GM12878 (cell line): ENCODE measurements around the gene TRH.

Source experiments
- BACH1 ChIP-seq: fragments of 450-650 bp; IDR thresholded peaks from 2 replicates; pipeline ENCODE4 v1.6.1; 2017; ENCODE audit warnings: mild to moderate bottlenecking, borderline replicate concordance
- CEBPB ChIP-seq, 2 experiments: fragments of 150-350 bp in 1 of 2; IDR thresholded peaks; 2 replicates each; pipeline ENCODE4 v1.6.1; 2012 to 2014; ENCODE audit warnings: low read depth in 2 of 2, low read length in 2 of 2, borderline replicate concordance in 1 of 2, inconsistent platforms in 1 of 2
- EZH2 ChIP-seq: IDR thresholded peaks from 2 replicates; pipeline ENCODE4 v1.6.1; 2012; ENCODE audit warnings: low read depth, mild to moderate bottlenecking, control low read depth, inconsistent platforms, low read length, borderline replicate concordance; ENCODE audit not compliant: control insufficient read depth
- RCOR1 ChIP-seq: conservative IDR thresholded peaks from 2 replicates; pipeline ENCODE4 v1.6.1; 2012; ENCODE audit warnings: low read depth, low read length, improper control_type of control experiment
- YY1 ChIP-seq: IDR thresholded peaks from 2 replicates; pipeline ENCODE4 v1.6.1; 2011; ENCODE audit warnings: low read depth, mild to moderate bottlenecking, low read length
- TF ChIP-seq, protein P1 (sequence below), 3 experiments: IDR thresholded peaks in 2 of 3; conservative IDR thresholded peaks in 1 of 3; 2 replicates each; pipeline ENCODE4 v1.5.1; 2011; ENCODE audit warnings: low read depth in 3 of 3, low read length in 3 of 3, mild to moderate bottlenecking in 3 of 3, control low read depth in 2 of 3, moderate library complexity in 2 of 3, inconsistent platforms in 1 of 3, mixed read lengths in 1 of 3; ENCODE audit not compliant: control insufficient read depth in 2 of 3, insufficient read depth in 1 of 3; ENCODE audit errors: extremely low read depth in 1 of 3
- TF ChIP-seq, protein P2 (sequence below): IDR thresholded peaks from 2 replicates; pipeline ENCODE4 v1.6.1; 2011; ENCODE audit warnings: low read depth, low read length, improper control_type of control experiment, borderline replicate concordance
- TF ChIP-seq, protein P3 (sequence below): IDR thresholded peaks from 2 replicates; pipeline ENCODE4 v1.6.1; 2011; ENCODE audit warnings: borderline replicate concordance, low read depth, mild to moderate bottlenecking, moderate library complexity, mixed read lengths, low read length; ENCODE audit not compliant: insufficient read depth; ENCODE audit errors: extremely low read length

DNA sequence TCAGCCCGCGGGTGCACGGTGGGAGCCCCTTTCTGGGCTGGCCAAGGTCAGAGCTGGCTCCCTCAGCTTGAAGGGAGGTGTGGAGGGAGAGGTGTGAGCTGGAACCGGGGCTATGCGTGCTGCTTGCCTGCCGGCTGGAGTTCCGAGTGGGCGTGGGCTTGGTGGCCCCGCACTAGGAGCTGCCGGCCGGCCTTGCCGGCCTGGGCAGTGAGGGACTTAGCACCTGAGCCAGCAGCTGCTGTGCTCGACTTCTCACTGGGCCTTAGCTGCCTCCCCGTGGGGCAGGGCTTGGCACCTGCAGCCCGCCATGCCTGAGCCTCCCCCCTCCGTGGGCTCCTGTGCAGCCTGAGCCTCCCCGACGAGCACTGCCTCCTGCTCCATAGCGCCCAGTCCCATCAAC is 36.0 kb downstream of the TRH start:
- TF ChIP-seq CEBPB (IDR thresholded peaks at IDR 0.05; ENCODE audit: borderline replicate concordance in 1 of 2, low read depth in 2 of 2, low read length in 2 of 2) (no peak), RCOR1 (no peak), BACH1 (no peak), EZH2 (no peak), YY1 (no peak)
- TF ChIP-seq, protein P1, sequence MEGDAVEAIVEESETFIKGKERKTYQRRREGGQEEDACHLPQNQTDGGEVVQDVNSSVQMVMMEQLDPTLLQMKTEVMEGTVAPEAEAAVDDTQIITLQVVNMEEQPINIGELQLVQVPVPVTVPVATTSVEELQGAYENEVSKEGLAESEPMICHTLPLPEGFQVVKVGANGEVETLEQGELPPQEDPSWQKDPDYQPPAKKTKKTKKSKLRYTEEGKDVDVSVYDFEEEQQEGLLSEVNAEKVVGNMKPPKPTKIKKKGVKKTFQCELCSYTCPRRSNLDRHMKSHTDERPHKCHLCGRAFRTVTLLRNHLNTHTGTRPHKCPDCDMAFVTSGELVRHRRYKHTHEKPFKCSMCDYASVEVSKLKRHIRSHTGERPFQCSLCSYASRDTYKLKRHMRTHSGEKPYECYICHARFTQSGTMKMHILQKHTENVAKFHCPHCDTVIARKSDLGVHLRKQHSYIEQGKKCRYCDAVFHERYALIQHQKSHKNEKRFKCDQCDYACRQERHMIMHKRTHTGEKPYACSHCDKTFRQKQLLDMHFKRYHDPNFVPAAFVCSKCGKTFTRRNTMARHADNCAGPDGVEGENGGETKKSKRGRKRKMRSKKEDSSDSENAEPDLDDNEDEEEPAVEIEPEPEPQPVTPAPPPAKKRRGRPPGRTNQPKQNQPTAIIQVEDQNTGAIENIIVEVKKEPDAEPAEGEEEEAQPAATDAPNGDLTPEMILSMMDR (IDR thresholded peaks at IDR 0.05 in 2 of 3, conservative IDR thresholded peaks at IDR 0.05 in 1 of 3; ENCODE audit: control insufficient read depth in 2 of 3, extremely low read depth in 1 of 3, insufficient read depth in 1 of 3, low read depth in 3 of 3, low read length in 3 of 3), result no peak
- TF ChIP-seq, protein P2, sequence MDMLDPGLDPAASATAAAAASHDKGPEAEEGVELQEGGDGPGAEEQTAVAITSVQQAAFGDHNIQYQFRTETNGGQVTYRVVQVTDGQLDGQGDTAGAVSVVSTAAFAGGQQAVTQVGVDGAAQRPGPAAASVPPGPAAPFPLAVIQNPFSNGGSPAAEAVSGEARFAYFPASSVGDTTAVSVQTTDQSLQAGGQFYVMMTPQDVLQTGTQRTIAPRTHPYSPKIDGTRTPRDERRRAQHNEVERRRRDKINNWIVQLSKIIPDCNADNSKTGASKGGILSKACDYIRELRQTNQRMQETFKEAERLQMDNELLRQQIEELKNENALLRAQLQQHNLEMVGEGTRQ, result no peak
- TF ChIP-seq, protein P3, sequence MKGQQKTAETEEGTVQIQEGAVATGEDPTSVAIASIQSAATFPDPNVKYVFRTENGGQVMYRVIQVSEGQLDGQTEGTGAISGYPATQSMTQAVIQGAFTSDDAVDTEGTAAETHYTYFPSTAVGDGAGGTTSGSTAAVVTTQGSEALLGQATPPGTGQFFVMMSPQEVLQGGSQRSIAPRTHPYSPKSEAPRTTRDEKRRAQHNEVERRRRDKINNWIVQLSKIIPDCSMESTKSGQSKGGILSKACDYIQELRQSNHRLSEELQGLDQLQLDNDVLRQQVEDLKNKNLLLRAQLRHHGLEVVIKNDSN, result no peak
